ENCODE measurements around the gene SESN2. TPM values are rescaled to one million over a fixed set of nuclear protein-coding genes. Genes with fewer than 3 reads are reported as not detected.
A peak's percentile ranks its signal among the peaks of the same experiment; 100 is the strongest.

SESN2 gene
- total RNA-seq, 1 donor: 13.4 TPM

GRCh38 chr1:28296401-28297261 is 37.3 kb downstream of the SESN2 start:
- peak overlapping the region; percentile 2 for H3K4me3 ChIP-seq (ENCODE audit: low read depth, low read length)
- peak; percentile 88 for DNase-seq (ENCODE audit: low read depth)

GRCh38 chr1:28297826-28298225 is 38.5 kb downstream of the SESN2 start:
- H3K4me3 ChIP-seq (ENCODE audit: low read depth, low read length): no peak overlapping the region
- DNase-seq (ENCODE audit: low read depth): no peak
- TF ChIP-seq CTCF (IDR thresholded peaks at IDR 0.05; ENCODE audit: insufficient read depth, low read depth, low read length): no peak

More at GRCh38 chr1:28296401-28297261, 37.3 kb downstream of the SESN2 start:
- no peak for TF ChIP-seq CTCF (IDR thresholded peaks at IDR 0.05; ENCODE audit: insufficient read depth, low read depth, low read length)

GRCh38 chr1:28298438-28298837 is 39.1 kb downstream of the SESN2 start:
- H3K4me3 ChIP-seq (ENCODE audit: low read depth, low read length): no peak overlapping the region
- no peak for DNase-seq (ENCODE audit: low read depth)
- no peak for TF ChIP-seq CTCF (IDR thresholded peaks at IDR 0.05; ENCODE audit: insufficient read depth, low read depth, low read length)

GRCh38 chr1:28301368-28302174 is 42.3 kb downstream of the SESN2 start:
- DNase-seq (ENCODE audit: low read depth): peak; percentile 71

GRCh38 chr1:28302247-28302646 is 42.9 kb downstream of the SESN2 start:
- no peak for TF ChIP-seq CTCF (IDR thresholded peaks at IDR 0.05; ENCODE audit: insufficient read depth, low read depth, low read length)
- no peak overlapping the region for H3K4me3 ChIP-seq (ENCODE audit: low read depth, low read length)
- DNase-seq (ENCODE audit: low read depth): no peak

More at GRCh38 chr1:28301368-28302174, 42.3 kb downstream of the SESN2 start:
- H3K4me3 ChIP-seq (ENCODE audit: low read depth, low read length): no peak overlapping the region
- no peak for TF ChIP-seq CTCF (IDR thresholded peaks at IDR 0.05; ENCODE audit: insufficient read depth, low read depth, low read length)

- TF ChIP-seq CTCF (IDR thresholded peaks at IDR 0.05; ENCODE audit: insufficient read depth, low read depth, low read length): no peak
- no peak for DNase-seq (ENCODE audit: low read depth)
- no peak overlapping the region for H3K4me3 ChIP-seq (ENCODE audit: low read depth, low read length)
Measured at GRCh38 chr1:28306301-28306949, 47.1 kb downstream of the SESN2 start.

Data from fibroblast of villous mesenchyme (primary cell).